Suppressor macrophage treated with lipopolysaccharide for 4 hours (primary cell): ENCODE results near the gene PCTP.

Experiments used
- DNase-seq: peaks from one replicate; pipeline ENCODE4 v3.0.0-alpha.2; 2020

Gene PCTP

DNA sequence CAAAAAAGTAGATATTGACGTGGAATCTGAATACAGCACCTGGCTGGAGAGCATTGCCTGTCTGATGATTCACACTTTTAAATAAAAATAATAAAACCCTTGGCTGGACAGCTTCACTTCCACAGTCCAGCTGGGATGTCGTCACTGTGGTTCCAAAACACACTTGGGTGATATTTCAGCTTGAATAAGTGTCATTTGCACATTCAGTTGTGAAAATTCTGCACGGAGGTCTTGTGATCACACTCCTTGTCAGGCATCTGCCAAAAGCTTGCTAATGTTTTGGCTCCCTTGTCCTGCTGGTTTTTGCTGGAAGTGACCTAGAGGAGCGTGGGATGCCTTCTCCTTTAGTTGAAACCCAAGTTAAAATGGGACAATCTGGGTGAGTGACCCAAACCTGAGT is 60.7 kb downstream of the PCTP start:
- DNase-seq = no peak

DNA sequence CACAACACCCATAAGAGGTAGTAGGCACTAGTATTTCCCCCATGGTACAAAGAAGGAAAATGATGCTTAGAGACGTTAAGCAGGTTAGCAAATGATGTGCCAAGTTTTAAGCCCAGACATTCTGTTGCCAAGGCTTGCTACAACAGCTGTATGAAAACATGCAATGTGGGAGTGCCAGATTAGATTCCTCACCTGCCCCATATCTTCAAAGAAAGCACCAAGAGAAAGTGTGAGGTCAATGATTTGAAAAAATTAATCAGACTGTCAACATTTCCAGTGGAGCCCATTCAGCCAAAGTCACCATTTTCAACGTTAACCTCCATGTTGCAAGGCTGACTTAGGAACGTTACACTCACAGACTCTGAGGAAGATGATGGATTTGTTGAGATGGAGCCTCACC is 61.5 kb downstream of the PCTP start:
- no peak for DNase-seq

- DNase-seq = no peak
Measured at GRCh38 chr17:55813944-55814343, 63.1 kb downstream of the PCTP start.

- no peak for DNase-seq
Measured at GRCh38 chr17:55814377-55814776, 63.5 kb downstream of the PCTP start.

- DNase-seq = peak; percentile 21
Measured at GRCh38 chr17:55816532-55817396, 65.9 kb downstream of the PCTP start.

- no peak for DNase-seq
Measured at GRCh38 chr17:55817397-55817709, 66.5 kb downstream of the PCTP start.

- DNase-seq = no peak
Measured at GRCh38 chr17:55818026-55818425, 67.2 kb downstream of the PCTP start.

- DNase-seq = no peak
Measured at GRCh38 chr17:55818451-55819375, 67.9 kb downstream of the PCTP start.

GRCh38 chr17:55820675-55821074 is 69.8 kb downstream of the PCTP start:
- no peak for DNase-seq

DNA sequence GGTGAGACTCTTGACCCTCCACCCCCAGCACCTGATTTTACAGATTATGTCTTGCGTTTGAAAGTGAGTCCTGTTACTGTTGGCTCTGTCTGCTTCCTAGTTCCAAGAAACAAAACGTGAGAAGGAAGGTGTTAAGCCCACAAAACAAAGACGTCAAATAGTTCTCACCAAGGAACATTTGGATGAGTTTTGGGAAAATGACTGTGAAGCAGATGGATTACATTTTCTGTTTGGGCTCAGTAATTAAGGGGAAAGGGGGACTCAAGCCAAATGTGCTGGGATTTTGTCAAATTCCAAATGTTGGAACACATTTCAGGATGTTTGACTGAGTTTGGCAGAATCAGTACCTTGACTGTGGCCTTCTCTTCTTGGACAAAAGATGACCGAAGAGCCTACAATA is 71.2 kb downstream of the PCTP start:
- DNase-seq = no peak

DNA sequence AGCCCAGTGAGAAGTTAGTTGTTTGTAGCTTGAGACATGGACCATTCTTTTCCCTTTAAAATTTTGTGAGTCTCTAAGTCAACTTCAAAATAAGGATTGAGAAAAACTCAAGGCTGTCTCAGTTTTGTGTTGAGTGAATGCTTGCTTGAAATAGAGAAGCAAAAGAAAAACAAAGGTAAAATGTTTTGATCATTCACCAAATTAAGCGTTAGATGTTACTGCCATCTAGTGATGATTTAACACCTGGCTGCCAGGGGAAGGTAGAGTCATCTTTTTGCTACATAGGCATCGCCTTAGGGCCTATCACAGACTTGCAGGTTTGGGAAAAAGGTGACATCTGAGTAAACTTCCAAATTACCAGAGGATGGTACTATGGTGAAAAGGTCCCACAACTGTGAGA is 74.4 kb downstream of the PCTP start:
- DNase-seq = no peak
